Breast epithelium (tissue), 4 donors: Measurements from ENCODE around the gene DOC2B. TPM values are rescaled to one million over a fixed set of nuclear protein-coding genes. Genes with fewer than 3 reads are reported as not detected.

ENCODE experiments used
- DNase-seq, 2 donors: peaks; one replicate each; pipeline ENCODE4 v3.0.0-alpha.2; 2019; ENCODE audit warnings: low spot score in 2 of 2
- H3K27ac ChIP-seq, 2 donors: fragments of 200-600 bp; sonication (generic) in 1 of 2; one replicate each; pipeline ENCODE4 v1.5.1; 2016 to 2019; ENCODE audit warnings: mild to moderate bottlenecking in 1 of 2
- H3K27me3 ChIP-seq, 2 donors: fragments of 200-600 bp; sonication (generic) in 1 of 2; one replicate each; pipeline versions ENCODE4 v1.5.1 to v1.6.0; 2017 to 2019; ENCODE audit warnings: control low read depth in 1 of 2, mild to moderate bottlenecking in 1 of 2
- H3K36me3 ChIP-seq: fragments of 200-600 bp; one replicate; pipeline ENCODE4 v1.5.1; 2019
- H3K4me1 ChIP-seq, 2 donors: fragments of 200-600 bp; sonication (generic); one replicate each; pipeline ENCODE4 v1.5.1; 2016 to 2019; ENCODE audit warnings: control low read depth in 1 of 2
- H3K4me3 ChIP-seq, 3 donors: fragments of 200-600 bp; sonication (generic); 1 replicate in 2 of 3; 2 replicates in 1 of 3; pipeline ENCODE4 v1.5.1; 2016 to 2019; ENCODE audit warnings: mild to moderate bottlenecking in 3 of 3, moderate library complexity in 2 of 3
- H3K9me3 ChIP-seq, 2 donors: fragments of 200-600 bp; sonication (generic) in 1 of 2; one replicate each; pipeline ENCODE4 v1.5.1; 2016 to 2019; ENCODE audit warnings: control low read depth in 1 of 2
- CTCF ChIP-seq, 3 donors: fragments of 450-650 bp; IDR thresholded peaks; one replicate each; pipeline ENCODE4 v1.5.1; 2016 to 2017; ENCODE audit warnings: antibody characterized with exemption in 3 of 3, mild to moderate bottlenecking in 3 of 3, moderate library complexity in 3 of 3
- POLR2A ChIP-seq: fragments of 450-650 bp; IDR thresholded peaks from one replicate; pipeline ENCODE4 v1.6.1; 2016; ENCODE audit warnings: antibody characterized with exemption, mild to moderate bottlenecking, moderate library complexity
- POLR2AphosphoS5 ChIP-seq, 3 donors: sonication (generic); formaldehyde crosslinking; IDR thresholded peaks; one replicate each; pipeline ENCODE4 v1.6.1; 2017; ENCODE audit warnings: antibody characterized with exemption in 3 of 3
- intact Hi-C: fragments of 100-400 bp; cut with DNase I; formaldehyde crosslinking; loops from one replicate; pipeline ENCODE4 v1.15.1; 2023; ENCODE audit warnings: low total_unique reads
- total RNA-seq, 3 donors: library from RNA; depleted of rRNA; stranded (reverse); fragments of >200 nt; gene quantifications; one replicate each; pipeline ENCODE4 v1.1.0, GENCODE V29; 2016

Gene DOC2B
- total RNA-seq, 3 donors from 2014 or later: 5.9 to 22.9 (median 6.7) TPM

- intact Hi-C loops: no loop called here
- TF ChIP-seq POLR2A: no peak
- TF ChIP-seq CTCF (IDR thresholded peaks at IDR 0.05): no peak
- no peak for TF ChIP-seq POLR2AphosphoS5 (IDR thresholded peaks at IDR 0.05)
- no peak overlapping the region for H3K27ac ChIP-seq
- no peaks in the 10 kb centered on the region for H3K36me3 ChIP-seq
- H3K9me3 ChIP-seq: no peaks in the 10 kb centered on the region
- no peaks in the 10 kb centered on the region for H3K27me3 ChIP-seq
- DNase-seq: no peak
- no peak overlapping the region for H3K4me3 ChIP-seq
- H3K4me1 ChIP-seq: no peaks in the 10 kb centered on the region
These were observed 15.5 kb downstream of the DOC2B start for GRCh38 chr17:165939-166338.

- no peak for TF ChIP-seq POLR2AphosphoS5 (IDR thresholded peaks at IDR 0.05)
- TF ChIP-seq POLR2A: no peak
- TF ChIP-seq CTCF (IDR thresholded peaks at IDR 0.05): peak in 2 of 3 donors; percentile 14 to 15
- DNase-seq: no peak
- Histone ChIP-seq H3K4me1 (no peaks in the 10 kb centered on the region), H3K27ac (no peak overlapping the region), H3K9me3 (no peaks in the 10 kb centered on the region), H3K4me3 (no peak overlapping the region), H3K36me3 (no peaks in the 10 kb centered on the region), H3K27me3 (no peaks in the 10 kb centered on the region)
- intact Hi-C loops: no loop called here
These were observed 16.9 kb downstream of the DOC2B start for GRCh38 chr17:164303-165235.

GRCh38 chr17:163514-164098 lies 17.8 kb downstream of the DOC2B start:
- no peaks in the 10 kb centered on the region for H3K9me3 ChIP-seq
- no peak for DNase-seq
- H3K36me3 ChIP-seq: no peaks in the 10 kb centered on the region
- no peaks in the 10 kb centered on the region for H3K4me1 ChIP-seq
- no peak overlapping the region for H3K27ac ChIP-seq
- intact Hi-C loops: loop anchor here (2.0 kb wide), 1 partner anchor 21 kb away; no protein-coding TSS in a partner anchor
- no peak overlapping the region for H3K4me3 ChIP-seq
- no peaks in the 10 kb centered on the region for H3K27me3 ChIP-seq
- TF ChIP-seq POLR2A (no peak), POLR2AphosphoS5 (IDR thresholded peaks at IDR 0.05) (no peak), CTCF (IDR thresholded peaks at IDR 0.05) (no peak)

GRCh38 chr17:162689-163088 lies 18.8 kb downstream of the DOC2B start:
- H3K4me1 ChIP-seq: no peaks in the 10 kb centered on the region
- no peaks in the 10 kb centered on the region for H3K9me3 ChIP-seq
- no peaks in the 10 kb centered on the region for H3K36me3 ChIP-seq
- no peak for DNase-seq
- intact Hi-C loops: loop anchor here (2.0 kb wide), 1 partner anchor 22 kb away; no protein-coding TSS in a partner anchor
- TF ChIP-seq CTCF (IDR thresholded peaks at IDR 0.05) (no peak), POLR2A (no peak), POLR2AphosphoS5 (IDR thresholded peaks at IDR 0.05) (no peak)
- no peak overlapping the region for H3K27ac ChIP-seq
- no peaks in the 10 kb centered on the region for H3K27me3 ChIP-seq
- no peak overlapping the region for H3K4me3 ChIP-seq

GRCh38 chr17:161481-161880 lies 20.0 kb downstream of the DOC2B start:
- intact Hi-C loops: no loop called here

More at GRCh38 chr17:161481-161880, 20.0 kb downstream of the DOC2B start:
- H3K27ac ChIP-seq: no peak overlapping the region
- DNase-seq: no peak
- H3K27me3 ChIP-seq: no peaks in the 10 kb centered on the region
- H3K4me1 ChIP-seq: no peaks in the 10 kb centered on the region
- no peaks in the 10 kb centered on the region for H3K36me3 ChIP-seq
- no peaks in the 10 kb centered on the region for H3K9me3 ChIP-seq
- no peak overlapping the region for H3K4me3 ChIP-seq
- TF ChIP-seq POLR2A (no peak), POLR2AphosphoS5 (IDR thresholded peaks at IDR 0.05) (no peak), CTCF (IDR thresholded peaks at IDR 0.05) (no peak)
